RWPE2 (cell line): ENCODE measurements around the gene HOXB7.

Experiments
- ATAC-seq: fragments of 200-7000 bp; cut with Tn5 transposase; 3 replicates; pipeline ENCODE4 v1.9.1; 2021; ENCODE audit warnings: low read depth
- DNase-seq: peaks from one replicate; pipeline ENCODE4 v3.0.0-alpha.2; 2020; ENCODE audit warnings: low spot score
- H3K27ac ChIP-seq: fragments of 450-650 bp; 2 replicates; pipeline ENCODE4 v1.5.1; 2017; ENCODE audit warnings: mild to moderate bottlenecking; ENCODE audit not compliant: poor library complexity, severe bottlenecking
- H3K27me3 ChIP-seq: fragments of 250-450 bp; sonication (Bioruptor Pico); 2 replicates; pipeline ENCODE4 v1.5.1; 2021; ENCODE audit warnings: mild to moderate bottlenecking, moderate library complexity; ENCODE audit not compliant: insufficient read depth, poor library complexity, severe bottlenecking
- H3K36me3 ChIP-seq: fragments of 250-450 bp; sonication (Bioruptor Pico); 2 replicates; pipeline ENCODE4 v1.5.1; 2020; ENCODE audit warnings: low read depth, mild to moderate bottlenecking, moderate library complexity
- H3K4me1 ChIP-seq: fragments of 250-450 bp; sonication (Bioruptor Pico); 2 replicates; pipeline ENCODE4 v1.5.1; 2021; ENCODE audit warnings: mild to moderate bottlenecking, moderate library complexity; ENCODE audit not compliant: insufficient read depth, poor library complexity, severe bottlenecking
- H3K4me3 ChIP-seq: fragments of 250-450 bp; sonication (Bioruptor Pico); 2 replicates; pipeline ENCODE4 v1.5.1; 2021; ENCODE audit warnings: mild to moderate bottlenecking, moderate library complexity; ENCODE audit not compliant: severe bottlenecking
- H3K9me3 ChIP-seq: fragments of 250-450 bp; sonication (Bioruptor Pico); 2 replicates; pipeline ENCODE4 v1.5.1; 2021; ENCODE audit warnings: mild to moderate bottlenecking, moderate library complexity; ENCODE audit not compliant: severe bottlenecking
- TF ChIP-seq, protein P1 (sequence below): fragments of 450-650 bp; IDR thresholded peaks from one replicate; pipeline ENCODE4 v1.5.1; 2017; ENCODE audit warnings: mild to moderate bottlenecking, moderate library complexity; ENCODE audit not compliant: poor library complexity, severe bottlenecking

HOXB7 gene

GRCh38 chr17:48641541-48642058, 30.8 kb upstream of the HOXB7 start:
- no peak for DNase-seq
- Histone ChIP-seq H3K9me3 (no peaks in the 10 kb centered on the region), H3K27ac (no peak overlapping the region), H3K4me3 (no peak overlapping the region), H3K27me3 (peaks cover 13% of the 10 kb centered on the region), H3K4me1 (no peaks in the 10 kb centered on the region), H3K36me3 (no peaks in the 10 kb centered on the region)
- no peak for ATAC-seq
- TF ChIP-seq, protein P1, sequence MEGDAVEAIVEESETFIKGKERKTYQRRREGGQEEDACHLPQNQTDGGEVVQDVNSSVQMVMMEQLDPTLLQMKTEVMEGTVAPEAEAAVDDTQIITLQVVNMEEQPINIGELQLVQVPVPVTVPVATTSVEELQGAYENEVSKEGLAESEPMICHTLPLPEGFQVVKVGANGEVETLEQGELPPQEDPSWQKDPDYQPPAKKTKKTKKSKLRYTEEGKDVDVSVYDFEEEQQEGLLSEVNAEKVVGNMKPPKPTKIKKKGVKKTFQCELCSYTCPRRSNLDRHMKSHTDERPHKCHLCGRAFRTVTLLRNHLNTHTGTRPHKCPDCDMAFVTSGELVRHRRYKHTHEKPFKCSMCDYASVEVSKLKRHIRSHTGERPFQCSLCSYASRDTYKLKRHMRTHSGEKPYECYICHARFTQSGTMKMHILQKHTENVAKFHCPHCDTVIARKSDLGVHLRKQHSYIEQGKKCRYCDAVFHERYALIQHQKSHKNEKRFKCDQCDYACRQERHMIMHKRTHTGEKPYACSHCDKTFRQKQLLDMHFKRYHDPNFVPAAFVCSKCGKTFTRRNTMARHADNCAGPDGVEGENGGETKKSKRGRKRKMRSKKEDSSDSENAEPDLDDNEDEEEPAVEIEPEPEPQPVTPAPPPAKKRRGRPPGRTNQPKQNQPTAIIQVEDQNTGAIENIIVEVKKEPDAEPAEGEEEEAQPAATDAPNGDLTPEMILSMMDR = no peak

- TF ChIP-seq, protein P1 = no peak
- DNase-seq = no peak
- H3K27ac ChIP-seq = no peak overlapping the region
- ATAC-seq = no peak
- H3K9me3 ChIP-seq = no peaks in the 10 kb centered on the region
- H3K4me3 ChIP-seq = no peak overlapping the region
- H3K36me3 ChIP-seq = no peaks in the 10 kb centered on the region
- peaks cover 6% of the 10 kb centered on the region for H3K27me3 ChIP-seq
- no peaks in the 10 kb centered on the region for H3K4me1 ChIP-seq
Measured at GRCh38 chr17:48640858-48641180, 30.0 kb upstream of the HOXB7 start.

- no peak overlapping the region for H3K27ac ChIP-seq
- H3K36me3 ChIP-seq = no peaks in the 10 kb centered on the region
- DNase-seq = no peak
- no peaks in the 10 kb centered on the region for H3K27me3 ChIP-seq
- H3K9me3 ChIP-seq = no peaks in the 10 kb centered on the region
- no peaks in the 10 kb centered on the region for H3K4me1 ChIP-seq
- TF ChIP-seq, protein P1 = no peak
- ATAC-seq = no peak
- H3K4me3 ChIP-seq = no peak overlapping the region
Measured at GRCh38 chr17:48639982-48640857, 29.4 kb upstream of the HOXB7 start.

DNA sequence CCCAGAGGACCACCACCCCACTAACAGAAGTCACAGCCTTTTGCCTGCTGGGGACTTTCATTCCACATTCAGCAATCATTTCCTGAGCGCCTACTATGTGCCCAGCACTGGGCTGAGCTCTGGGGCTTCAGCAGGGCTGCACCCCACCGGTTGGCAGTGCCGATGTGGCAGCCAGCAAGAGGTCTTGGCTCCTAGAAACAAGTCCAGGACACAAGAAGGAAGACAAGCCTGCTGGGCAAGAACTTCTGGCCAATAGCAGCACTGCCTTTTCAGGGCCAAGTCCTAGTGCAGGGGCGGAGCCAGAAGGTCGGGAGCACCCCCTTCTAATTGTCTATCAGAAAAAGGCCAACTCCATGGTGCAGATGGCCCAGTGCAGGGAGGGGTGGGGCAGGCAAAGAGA, 28.3 kb upstream of the HOXB7 start:
- Histone ChIP-seq H3K9me3 (no peaks in the 10 kb centered on the region), H3K27ac (no peak overlapping the region), H3K27me3 (peaks cover 6% of the 10 kb centered on the region), H3K4me1 (no peaks in the 10 kb centered on the region), H3K36me3 (no peaks in the 10 kb centered on the region), H3K4me3 (no peak overlapping the region)
- DNase-seq (no peak), ATAC-seq (no peak)
- TF ChIP-seq, protein P1 = no peak
